ENCODE results near the gene CDKN2B-AS1. TPM values are rescaled to one million over a fixed set of nuclear protein-coding genes. Genes with fewer than 3 reads are reported as not detected.
"Not testable (repeated sequence)": the region's sequence is repeated elsewhere in the genome, so short reads cannot be mapped to it uniquely, and the experiment has no call there.

Gene CDKN2B-AS1
- polyA plus RNA-seq, 1 donor from 2014 or later, result not detected

GRCh38 chr9:22055090-22055489 lies 60.5 kb downstream of the CDKN2B-AS1 start:
- Histone ChIP-seq H3K9ac (ENCODE audit: low read length) (no peak overlapping the region), H3F3A (ENCODE audit: insufficient read depth, low read length, poor library complexity, severe bottlenecking) (no peaks in the 10 kb centered on the region)
- TF ChIP-seq EP300 (conservative IDR thresholded peaks at IDR 0.05; ENCODE audit: poor library complexity, severe bottlenecking), result no peak
- TF ChIP-seq TAF1 (IDR thresholded peaks at IDR 0.05; ENCODE audit: low read depth), result no peak
- no peak for TF ChIP-seq MXI1 (conservative IDR thresholded peaks at IDR 0.05; ENCODE audit: poor library complexity, severe bottlenecking)
- no peak for TF ChIP-seq CTCF (IDR thresholded peaks at IDR 0.05; ENCODE audit: poor library complexity, severe bottlenecking)
- TF ChIP-seq SMC3 (conservative IDR thresholded peaks at IDR 0.05; ENCODE audit: poor library complexity), result no peak
- TF ChIP-seq RAD21 (conservative IDR thresholded peaks at IDR 0.05), result no peak
- TF ChIP-seq, protein P1, sequence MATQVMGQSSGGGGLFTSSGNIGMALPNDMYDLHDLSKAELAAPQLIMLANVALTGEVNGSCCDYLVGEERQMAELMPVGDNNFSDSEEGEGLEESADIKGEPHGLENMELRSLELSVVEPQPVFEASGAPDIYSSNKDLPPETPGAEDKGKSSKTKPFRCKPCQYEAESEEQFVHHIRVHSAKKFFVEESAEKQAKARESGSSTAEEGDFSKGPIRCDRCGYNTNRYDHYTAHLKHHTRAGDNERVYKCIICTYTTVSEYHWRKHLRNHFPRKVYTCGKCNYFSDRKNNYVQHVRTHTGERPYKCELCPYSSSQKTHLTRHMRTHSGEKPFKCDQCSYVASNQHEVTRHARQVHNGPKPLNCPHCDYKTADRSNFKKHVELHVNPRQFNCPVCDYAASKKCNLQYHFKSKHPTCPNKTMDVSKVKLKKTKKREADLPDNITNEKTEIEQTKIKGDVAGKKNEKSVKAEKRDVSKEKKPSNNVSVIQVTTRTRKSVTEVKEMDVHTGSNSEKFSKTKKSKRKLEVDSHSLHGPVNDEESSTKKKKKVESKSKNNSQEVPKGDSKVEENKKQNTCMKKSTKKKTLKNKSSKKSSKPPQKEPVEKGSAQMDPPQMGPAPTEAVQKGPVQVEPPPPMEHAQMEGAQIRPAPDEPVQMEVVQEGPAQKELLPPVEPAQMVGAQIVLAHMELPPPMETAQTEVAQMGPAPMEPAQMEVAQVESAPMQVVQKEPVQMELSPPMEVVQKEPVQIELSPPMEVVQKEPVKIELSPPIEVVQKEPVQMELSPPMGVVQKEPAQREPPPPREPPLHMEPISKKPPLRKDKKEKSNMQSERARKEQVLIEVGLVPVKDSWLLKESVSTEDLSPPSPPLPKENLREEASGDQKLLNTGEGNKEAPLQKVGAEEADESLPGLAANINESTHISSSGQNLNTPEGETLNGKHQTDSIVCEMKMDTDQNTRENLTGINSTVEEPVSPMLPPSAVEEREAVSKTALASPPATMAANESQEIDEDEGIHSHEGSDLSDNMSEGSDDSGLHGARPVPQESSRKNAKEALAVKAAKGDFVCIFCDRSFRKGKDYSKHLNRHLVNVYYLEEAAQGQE (IDR thresholded peaks at IDR 0.05; ENCODE audit: borderline replicate concordance), result no peak
- no peak for TF ChIP-seq EZH2 (IDR thresholded peaks at IDR 0.05; ENCODE audit: borderline replicate concordance, insufficient read depth, low read length, poor library complexity, severe bottlenecking)
- TF ChIP-seq POLR2AphosphoS5 (IDR thresholded peaks at IDR 0.05), result no peak

GRCh38 chr9:22056402-22056801 lies 61.8 kb downstream of the CDKN2B-AS1 start:
- Histone ChIP-seq H3K9me2 (ENCODE audit: insufficient read depth, low read length) (no peaks in the 10 kb centered on the region), H3K4me3 (ENCODE audit: low read length) (no peak overlapping the region), H3K36me3 (ENCODE audit: insufficient read depth, low read length) (no peaks in the 10 kb centered on the region), H4K20me1 (ENCODE audit: insufficient read depth) (no peaks in the 10 kb centered on the region), H3F3A (ENCODE audit: insufficient read depth, low read length, poor library complexity, severe bottlenecking) (no peaks in the 10 kb centered on the region), H2AFZ (ENCODE audit: low read depth, low read length) (no peak overlapping the region), H3K9me3 (ENCODE audit: low read length) (no peaks in the 10 kb centered on the region), H3K79me2 (replicated peaks; ENCODE audit: insufficient read depth, low read length) (no peaks in the 10 kb centered on the region), H3K9ac (ENCODE audit: low read length) (no peak overlapping the region), H3K27ac (ENCODE audit: low read length) (no peak overlapping the region), H3K27me3 (ENCODE audit: insufficient read depth, low read depth, low read length) (no peaks in the 10 kb centered on the region), H3K4me2 (ENCODE audit: low read length) (no peak overlapping the region)
- no peak for TF ChIP-seq RAD21 (conservative IDR thresholded peaks at IDR 0.05)
- TF ChIP-seq EP300 (conservative IDR thresholded peaks at IDR 0.05; ENCODE audit: poor library complexity, severe bottlenecking), result no peak
- TF ChIP-seq TAF1 (IDR thresholded peaks at IDR 0.05; ENCODE audit: low read depth), result no peak

More at GRCh38 chr9:22055090-22055489, 60.5 kb downstream of the CDKN2B-AS1 start:
- Histone ChIP-seq H3K79me2 (replicated peaks; ENCODE audit: insufficient read depth, low read length) (no peaks in the 10 kb centered on the region), H3K9me3 (ENCODE audit: low read length) (no peaks in the 10 kb centered on the region), H3K27ac (ENCODE audit: low read length) (no peak overlapping the region), H3K36me3 (ENCODE audit: insufficient read depth, low read length) (no peaks in the 10 kb centered on the region), H2AFZ (ENCODE audit: low read depth, low read length) (no peak overlapping the region), H3K9me2 (ENCODE audit: insufficient read depth, low read length) (no peaks in the 10 kb centered on the region), H3K4me3 (ENCODE audit: low read length) (no peak overlapping the region), H4K20me1 (ENCODE audit: insufficient read depth) (no peaks in the 10 kb centered on the region), H3K4me2 (ENCODE audit: low read length) (no peak overlapping the region), H3K27me3 (ENCODE audit: insufficient read depth, low read depth, low read length) (no peaks in the 10 kb centered on the region)

DNA sequence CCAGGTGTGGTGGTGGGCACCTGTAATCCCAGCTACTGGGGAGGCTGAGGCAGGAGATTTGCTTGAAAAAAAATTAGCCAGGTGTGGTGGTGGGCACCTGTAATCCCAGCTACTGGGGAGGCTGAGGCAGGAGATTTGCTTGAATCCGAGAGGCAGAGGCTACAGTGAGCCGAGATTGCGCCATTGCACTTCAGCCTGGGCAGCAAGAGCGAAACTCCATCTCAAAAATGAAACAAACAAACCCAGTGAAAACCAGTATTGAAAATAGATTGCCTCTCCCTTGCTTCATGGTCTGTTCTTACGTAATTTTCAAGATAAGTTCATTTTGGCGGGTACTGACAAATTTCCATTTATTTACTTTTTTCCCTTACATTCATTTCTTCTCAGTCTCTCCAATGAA lies 63.4 kb downstream of the CDKN2B-AS1 start:
- H3F3A ChIP-seq (ENCODE audit: insufficient read depth, low read length, poor library complexity, severe bottlenecking); H3K27me3 ChIP-seq (ENCODE audit: insufficient read depth, low read depth, low read length); H3K4me2 ChIP-seq (ENCODE audit: low read length); H3K36me3 ChIP-seq (ENCODE audit: insufficient read depth, low read length); H3K4me3 ChIP-seq (ENCODE audit: low read length); H3K9ac ChIP-seq (ENCODE audit: low read length); H2AFZ ChIP-seq (ENCODE audit: low read depth, low read length); H4K20me1 ChIP-seq (ENCODE audit: insufficient read depth); H3K9me3 ChIP-seq (ENCODE audit: low read length); H3K79me2 ChIP-seq (replicated peaks; ENCODE audit: insufficient read depth, low read length); H3K27ac ChIP-seq (ENCODE audit: low read length); H3K9me2 ChIP-seq (ENCODE audit: insufficient read depth, low read length): not testable (repeated sequence)

Measured in neural cell (in vitro differentiated cells).